Keratinocyte (primary cell): ENCODE data around the gene SRD5A3. TPM values are rescaled to one million over a fixed set of nuclear protein-coding genes. Genes with fewer than 3 reads are reported as not detected.
"Not testable (repeated sequence)": the region's sequence is repeated elsewhere in the genome, so short reads cannot be mapped to it uniquely, and the experiment has no call there.

Source experiments
- DNase-seq: peaks from one replicate; pipeline ENCODE4 v3.0.0-alpha.2; 2011; ENCODE audit warnings: low read depth, missing footprints, low spot score
- FAIRE-seq: peaks from 2 replicates; lab custom pipeline; 2011; peaks lifted over from hg19 to GRCh38; lab: Jason Lieb, UNC
- H2AFZ ChIP-seq: 2 replicates; pipeline ENCODE4 v1.6.0; 2012; ENCODE audit warnings: low read length, control low read depth, inconsistent platforms; ENCODE audit not compliant: control insufficient read depth
- H3K27ac ChIP-seq: 2 replicates; pipeline ENCODE4 v1.5.1; 2011; ENCODE audit warnings: low read length; ENCODE audit not compliant: control insufficient read depth, insufficient read depth
- H3K27me3 ChIP-seq: 3 replicates; pipeline ENCODE4 v1.6.0; 2011; ENCODE audit warnings: low read length; ENCODE audit not compliant: control insufficient read depth, insufficient read depth; ENCODE audit errors: extremely low read depth
- H3K36me3 ChIP-seq, 2 experiments: 2 replicates in 1 of 2; 3 replicates in 1 of 2; pipeline ENCODE4 v1.5.1; 2011; ENCODE audit warnings: low read length in 2 of 2, mild to moderate bottlenecking in 1 of 2; ENCODE audit not compliant: control insufficient read depth in 2 of 2, insufficient read depth in 2 of 2; ENCODE audit errors: extremely low read depth in 1 of 2
- H3K4me1 ChIP-seq: 3 replicates; pipeline ENCODE4 v1.5.1; 2011; ENCODE audit warnings: low read length; ENCODE audit not compliant: control insufficient read depth, insufficient read depth; ENCODE audit errors: extremely low read depth
- H3K4me2 ChIP-seq: 3 replicates; pipeline ENCODE4 v1.6.0; 2011; ENCODE audit warnings: low read depth, low read length; ENCODE audit not compliant: control insufficient read depth, insufficient read depth; ENCODE audit errors: extremely low read depth
- H3K4me3 ChIP-seq, 3 experiments: fragments of 200-600 bp in 1 of 3; sonication (generic) in 1 of 3; 2 replicates in 2 of 3; 3 replicates in 1 of 3; pipeline ENCODE4 v1.5.1; 2011 to 2016; ENCODE audit warnings: low read length in 3 of 3, mild to moderate bottlenecking in 3 of 3, control low read depth in 2 of 3, inconsistent platforms in 1 of 3, low read depth in 1 of 3, mixed read lengths in 1 of 3, mixed run types in 1 of 3, moderate library complexity in 1 of 3; ENCODE audit not compliant: control insufficient read depth in 2 of 3, insufficient read depth in 2 of 3; ENCODE audit errors: extremely low read depth in 1 of 3
- H3K79me2 ChIP-seq: 2 replicates; pipeline ENCODE4 v1.6.0; 2012; ENCODE audit warnings: low read length; ENCODE audit not compliant: control insufficient read depth, insufficient read depth
- H3K9ac ChIP-seq: 3 replicates; pipeline ENCODE4 v1.6.0; 2011; ENCODE audit warnings: low read length; ENCODE audit not compliant: control insufficient read depth, insufficient read depth; ENCODE audit errors: extremely low read depth
- H3K9me1 ChIP-seq: 3 replicates; pipeline ENCODE4 v1.6.0; 2011; ENCODE audit warnings: low read length; ENCODE audit not compliant: control insufficient read depth, insufficient read depth; ENCODE audit errors: extremely low read depth
- H3K9me3 ChIP-seq: 2 replicates; pipeline ENCODE4 v1.5.1; 2012; ENCODE audit warnings: low read depth, low read length; ENCODE audit not compliant: control insufficient read depth
- H4K20me1 ChIP-seq: 3 replicates; pipeline ENCODE4 v1.6.0; 2011; ENCODE audit warnings: low read length; ENCODE audit not compliant: control insufficient read depth, insufficient read depth; ENCODE audit errors: extremely low read depth
- EZH2 ChIP-seq: IDR thresholded peaks from one replicate; pipeline ENCODE4 v1.6.1; 2012; ENCODE audit warnings: inconsistent platforms, mild to moderate bottlenecking, low read length, moderate library complexity
- dilution Hi-C: fragments of 300-500 bp; cut with MboI; formaldehyde crosslinking; loops from one replicate; pipeline ENCODE4 v1.7.0; 2020; ENCODE audit warnings: low sequenced_read_pairs; ENCODE audit not compliant: extremely low pct_ligation_motif_present
- polyA plus RNA-seq, 5 experiments: library from polyadenylated mRNA; depleted of rRNA in 3 of 5; stranded (reverse) in 3 of 5; stranded (forward) in 1 of 5; unstranded in 1 of 5; fragments of >200 nt; gene quantifications; 1 replicate in 1 of 5; 2 replicates in 3 of 5; 3 replicates in 1 of 5; pipeline versions ENCODE4 v1.2.1 to v1.2.3, GENCODE V29; 2011 to 2012; ENCODE audit warnings: missing spikeins in 2 of 5, low read depth in 1 of 5, low replicate concordance in 1 of 5
- TF ChIP-seq, protein P1 (sequence below), 3 experiments: IDR thresholded peaks in 1 of 3; conservative IDR thresholded peaks in 1 of 3; optimal IDR thresholded peaks in 1 of 3; 2 replicates in 2 of 3; 3 replicates in 1 of 3; pipeline versions ENCODE3 to v1.5.1; 2011; ENCODE audit warnings: low read length in 3 of 3, mild to moderate bottlenecking in 3 of 3, moderate library complexity in 2 of 3, control low read depth in 1 of 3, inconsistent platforms in 1 of 3; ENCODE audit not compliant: insufficient read depth in 2 of 3; ENCODE audit errors: extremely low read depth in 1 of 3

Gene SRD5A3
- polyA plus RNA-seq, 1 donor (not counting 4 experiments of a cell fraction or from before 2014, with no cell fraction given), result 15.6 TPM

DNA sequence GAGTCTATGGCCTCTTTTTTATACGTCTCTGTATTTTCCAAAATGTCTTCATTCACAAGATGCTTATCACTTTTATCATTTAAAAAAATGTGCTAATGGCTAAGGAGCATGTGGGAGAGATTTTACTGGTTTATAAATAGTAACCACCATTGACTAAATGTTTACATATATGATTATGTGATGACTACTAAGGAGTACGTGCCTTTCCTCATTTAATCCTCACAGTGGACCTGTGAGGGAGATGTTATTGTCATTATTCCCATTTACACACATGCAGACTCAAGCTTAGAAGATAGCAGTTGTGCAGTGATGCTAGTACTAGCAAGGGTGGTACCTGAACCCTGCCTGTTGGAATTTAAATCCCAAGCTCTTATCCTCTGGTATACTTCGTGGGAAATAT lies 2.4 kb downstream of the SRD5A3 start:
- Histone ChIP-seq H3K9me3 (no peaks in the 10 kb centered on the region), H4K20me1 (no peaks in the 10 kb centered on the region), H3K4me1 (peaks cover 8% of the 10 kb centered on the region), H3K27me3 (no peaks in the 10 kb centered on the region), H3K79me2 (no peaks in the 10 kb centered on the region), H3K4me3 (no peak overlapping the region), H2AFZ (no peak overlapping the region), H3K4me2 (no peak overlapping the region), H3K9me1 (no peaks in the 10 kb centered on the region), H3K9ac (no peak overlapping the region), H3K27ac (no peak overlapping the region), H3K36me3 (no peaks in the 10 kb centered on the region)
- FAIRE-seq (no peak), DNase-seq (no peak)
- TF ChIP-seq, protein P1, sequence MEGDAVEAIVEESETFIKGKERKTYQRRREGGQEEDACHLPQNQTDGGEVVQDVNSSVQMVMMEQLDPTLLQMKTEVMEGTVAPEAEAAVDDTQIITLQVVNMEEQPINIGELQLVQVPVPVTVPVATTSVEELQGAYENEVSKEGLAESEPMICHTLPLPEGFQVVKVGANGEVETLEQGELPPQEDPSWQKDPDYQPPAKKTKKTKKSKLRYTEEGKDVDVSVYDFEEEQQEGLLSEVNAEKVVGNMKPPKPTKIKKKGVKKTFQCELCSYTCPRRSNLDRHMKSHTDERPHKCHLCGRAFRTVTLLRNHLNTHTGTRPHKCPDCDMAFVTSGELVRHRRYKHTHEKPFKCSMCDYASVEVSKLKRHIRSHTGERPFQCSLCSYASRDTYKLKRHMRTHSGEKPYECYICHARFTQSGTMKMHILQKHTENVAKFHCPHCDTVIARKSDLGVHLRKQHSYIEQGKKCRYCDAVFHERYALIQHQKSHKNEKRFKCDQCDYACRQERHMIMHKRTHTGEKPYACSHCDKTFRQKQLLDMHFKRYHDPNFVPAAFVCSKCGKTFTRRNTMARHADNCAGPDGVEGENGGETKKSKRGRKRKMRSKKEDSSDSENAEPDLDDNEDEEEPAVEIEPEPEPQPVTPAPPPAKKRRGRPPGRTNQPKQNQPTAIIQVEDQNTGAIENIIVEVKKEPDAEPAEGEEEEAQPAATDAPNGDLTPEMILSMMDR (optimal IDR thresholded peaks at IDR 0.05 in 1 of 3, IDR thresholded peaks at IDR 0.05 in 1 of 3, conservative IDR thresholded peaks at IDR 0.05 in 1 of 3; ENCODE audit: extremely low read depth in 1 of 3, insufficient read depth in 2 of 3, low read length in 3 of 3), result no peak
- no peak for TF ChIP-seq EZH2
- dilution Hi-C loops, result no loop called here

DNA sequence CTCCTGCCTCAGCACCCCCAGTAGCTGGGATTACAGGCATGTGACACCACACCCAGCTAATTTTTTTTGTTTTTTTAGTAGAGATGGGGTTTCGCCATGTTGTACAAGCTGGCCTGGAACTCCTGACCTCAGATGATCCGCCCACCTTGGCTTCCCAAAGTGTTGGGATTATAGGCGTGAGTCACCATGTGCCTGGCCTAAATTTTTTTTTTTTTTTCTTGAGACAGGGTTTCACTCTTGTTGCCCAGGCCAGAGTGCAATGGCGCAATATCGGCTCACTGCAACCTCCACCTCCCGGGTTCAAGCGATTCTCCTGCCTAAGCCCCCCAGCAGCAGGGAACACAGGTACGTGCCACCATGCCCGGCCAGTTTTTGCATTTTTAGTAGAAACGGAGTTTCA lies 4.8 kb downstream of the SRD5A3 start:
- H3K79me2 ChIP-seq, dilution Hi-C loops, FAIRE-seq: not testable (repeated sequence)

DNA sequence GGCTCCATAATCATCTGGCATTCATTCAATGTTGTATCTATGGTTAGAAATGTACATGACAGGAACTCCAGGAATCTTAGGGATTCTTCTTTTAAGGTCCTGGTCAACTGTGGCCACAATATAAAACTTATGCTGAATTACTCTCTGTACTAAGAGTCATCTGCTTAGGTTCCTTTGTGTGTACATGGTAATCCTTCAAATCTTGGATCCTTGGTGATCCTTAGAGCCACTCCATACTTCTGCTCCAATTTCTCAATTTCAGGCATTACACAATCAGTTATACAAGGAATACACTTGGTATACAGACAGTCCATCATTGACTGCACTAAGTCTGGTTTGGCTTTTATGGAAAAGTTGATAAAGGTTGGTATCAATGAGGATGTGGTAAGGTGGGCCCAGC lies 5.8 kb downstream of the SRD5A3 start:
- dilution Hi-C loops, result no loop called here
- TF ChIP-seq, protein P1 (optimal IDR thresholded peaks at IDR 0.05 in 1 of 3, IDR thresholded peaks at IDR 0.05 in 1 of 3, conservative IDR thresholded peaks at IDR 0.05 in 1 of 3; ENCODE audit: extremely low read depth in 1 of 3, insufficient read depth in 2 of 3, low read length in 3 of 3), result no peak
- no peak for TF ChIP-seq EZH2
- Histone ChIP-seq H3K4me2 (no peak overlapping the region), H2AFZ (no peak overlapping the region), H3K9me3 (no peaks in the 10 kb centered on the region), H3K9ac (no peak overlapping the region), H4K20me1 (no peaks in the 10 kb centered on the region), H3K79me2 (no peaks in the 10 kb centered on the region), H3K36me3 (no peaks in the 10 kb centered on the region), H3K4me1 (peaks cover 20% of the 10 kb centered on the region), H3K9me1 (no peaks in the 10 kb centered on the region), H3K27me3 (no peaks in the 10 kb centered on the region), H3K27ac (no peak overlapping the region), H3K4me3 (no peak overlapping the region)
- no peak for FAIRE-seq
- no peak for DNase-seq

More for the DNA sequence above, 4.8 kb downstream of the SRD5A3 start:
- H3K27ac ChIP-seq, H3K9me3 ChIP-seq, H3K27me3 ChIP-seq, H3K36me3 ChIP-seq, H3K9ac ChIP-seq, H2AFZ ChIP-seq, DNase-seq, H3K4me2 ChIP-seq, H4K20me1 ChIP-seq, H3K4me3 ChIP-seq, H3K9me1 ChIP-seq: not testable (repeated sequence)
- peaks cover 15% of the 10 kb centered on the region for H3K4me1 ChIP-seq
